ENCODE data around the gene PEAK3.

Gene PEAK3

DNA sequence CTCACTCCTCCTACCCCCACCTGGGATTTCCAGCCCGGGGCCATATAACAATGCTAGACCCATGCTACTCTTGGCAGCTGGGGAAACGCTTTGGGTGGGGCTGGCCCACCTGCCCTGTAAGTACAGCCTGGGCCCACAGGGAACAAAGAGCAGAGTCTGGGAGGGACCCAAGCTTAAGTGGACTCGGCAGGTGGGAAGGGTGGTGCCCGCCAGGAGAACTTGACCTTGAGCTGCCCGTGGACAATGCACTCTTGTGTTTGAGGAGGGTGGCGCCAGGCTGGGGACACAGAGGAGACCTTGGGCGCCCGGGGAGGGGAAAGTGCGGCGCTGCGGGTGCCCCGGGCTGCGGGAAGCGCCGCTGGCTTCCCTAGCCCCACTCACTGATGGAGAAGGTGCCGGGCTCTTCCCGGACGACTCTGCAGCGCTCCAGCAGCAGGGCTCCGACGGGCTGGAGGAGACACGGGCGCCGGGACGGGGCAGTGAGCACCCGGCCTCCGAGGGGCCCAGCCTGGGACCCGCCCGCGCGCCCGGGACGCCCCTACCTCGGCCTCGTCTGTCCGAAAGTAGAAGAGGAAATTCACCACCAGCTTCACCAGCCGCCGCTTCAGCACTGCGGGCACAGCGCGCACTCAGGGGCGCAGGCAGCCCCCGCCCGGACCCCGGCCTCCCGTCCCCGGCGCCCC is 46.5 kb downstream of the PEAK3 start:
- DNase-seq, result peak; percentile 71

DNA sequence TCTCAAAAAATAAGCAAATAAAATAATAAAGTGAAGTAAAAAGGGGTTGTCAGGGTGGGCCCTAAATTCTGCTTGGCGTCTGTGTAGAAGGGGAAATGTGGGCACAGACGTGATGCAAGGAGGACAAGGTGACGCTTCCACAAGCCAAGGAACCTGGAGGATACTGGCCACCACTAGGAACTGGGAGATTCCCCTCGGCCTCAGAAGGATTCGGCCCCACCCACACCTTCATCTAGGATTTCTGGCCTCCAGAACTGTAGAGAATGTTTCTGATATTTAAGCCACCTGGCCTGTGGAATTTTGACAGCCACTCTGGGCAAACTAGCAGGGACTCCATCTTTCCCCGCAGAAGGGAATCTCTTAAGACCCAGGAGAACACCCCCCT is 47.0 kb downstream of the PEAK3 start:
- no peak for DNase-seq

DNA sequence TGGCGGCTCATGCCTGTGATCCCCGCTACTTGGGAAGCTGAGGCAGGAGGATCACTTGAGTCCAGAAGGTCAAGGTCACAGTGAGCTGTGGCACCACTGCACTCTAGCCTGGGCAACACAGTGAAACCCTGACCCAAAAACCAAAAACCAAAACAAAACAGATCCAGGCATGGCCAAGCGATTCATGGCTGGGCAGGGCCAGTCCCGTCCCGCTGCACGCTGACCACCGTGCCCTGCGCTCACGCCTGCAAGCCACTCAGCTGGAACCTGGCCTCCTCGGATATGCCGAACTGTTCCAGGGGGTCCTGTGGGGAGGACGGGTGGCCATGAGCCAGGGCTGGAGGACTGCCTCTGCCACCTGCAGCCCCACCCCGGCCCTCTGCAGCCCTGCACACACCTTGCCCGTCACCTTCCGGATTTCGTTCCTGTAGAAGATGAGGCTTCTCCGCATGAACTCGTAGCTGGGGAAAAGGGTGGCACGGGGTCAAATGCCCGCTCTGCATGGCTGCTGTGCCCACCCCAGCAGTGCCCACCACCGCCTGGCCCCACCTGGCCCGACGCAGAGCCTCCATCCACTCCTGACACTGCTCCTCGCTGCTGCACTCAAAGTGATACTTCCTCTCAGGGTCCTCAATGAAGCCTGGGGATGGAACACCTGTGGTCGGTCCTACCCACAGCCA is 48.2 kb downstream of the PEAK3 start:
- DNase-seq, result no peak

DNA sequence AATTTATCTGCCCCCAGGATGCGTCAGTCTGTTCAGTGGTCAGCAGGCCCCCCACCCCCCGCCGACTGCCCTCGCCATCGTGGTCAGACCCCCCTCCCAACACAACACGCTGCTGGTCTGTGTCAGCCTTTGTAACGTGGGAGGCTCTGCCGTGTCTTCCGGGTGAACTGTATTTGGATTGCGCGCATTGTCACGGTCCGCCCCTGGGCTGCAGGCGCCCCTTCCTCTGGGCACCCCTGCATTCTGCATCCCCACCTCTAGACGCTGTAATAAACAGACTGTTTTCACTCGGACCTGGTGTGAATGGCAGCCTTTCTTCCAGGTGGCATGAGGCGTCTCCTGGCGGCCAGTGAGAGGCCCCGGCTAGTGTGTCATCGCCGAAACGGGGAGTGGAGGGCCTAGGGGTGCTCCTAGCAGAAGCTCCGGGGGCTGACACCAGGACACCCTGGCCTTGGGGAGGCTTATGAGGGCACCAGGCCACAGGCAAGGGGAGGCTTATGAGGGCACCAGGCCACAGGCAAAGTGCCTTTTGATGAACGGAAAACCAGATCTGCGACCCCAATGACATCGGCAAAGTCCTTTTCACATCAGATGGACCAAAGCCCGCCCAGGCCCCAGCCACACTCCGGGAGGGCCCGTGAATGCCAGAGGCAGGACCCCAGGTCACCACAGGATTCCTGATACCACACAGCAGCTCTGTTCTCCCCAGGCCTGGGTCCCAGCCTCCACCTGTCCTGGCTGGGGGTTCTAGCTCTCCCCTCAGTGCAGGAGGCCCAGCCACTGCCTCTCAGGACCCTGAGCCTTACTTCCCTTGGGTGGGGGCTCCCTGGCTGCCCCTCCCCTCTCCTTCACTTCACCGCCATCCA is 49.5 kb downstream of the PEAK3 start:
- no peak for DNase-seq

DNA sequence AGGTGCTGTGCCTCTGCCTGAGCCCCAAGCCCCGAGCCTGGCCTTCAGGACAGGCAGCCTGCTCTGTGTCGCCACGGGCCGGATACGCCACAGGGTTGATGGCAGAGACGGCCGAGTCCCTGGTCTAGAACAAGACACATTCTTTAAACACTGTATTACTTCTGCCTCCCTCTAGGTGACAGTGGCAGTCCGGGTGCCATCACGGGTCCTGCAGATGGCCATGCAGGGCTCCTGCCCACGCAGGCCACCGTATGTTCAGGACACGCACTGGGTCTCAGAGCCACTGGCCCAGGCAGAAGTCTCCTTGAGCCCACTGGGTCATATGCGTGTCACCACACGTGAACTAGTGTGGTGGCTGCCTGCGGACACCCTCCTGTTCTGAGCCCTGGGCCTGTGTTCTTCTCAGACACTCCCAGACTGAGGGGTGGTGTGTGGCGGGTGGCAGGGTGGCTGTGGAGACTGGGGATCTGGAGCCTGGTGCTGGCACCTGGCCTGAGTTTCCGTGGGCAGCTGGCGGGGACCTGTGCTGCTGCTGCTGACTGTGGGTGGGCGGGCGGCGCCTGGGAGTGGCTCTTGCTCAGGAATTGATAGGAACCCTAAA is 50.3 kb downstream of the PEAK3 start:
- peak; percentile 70 for DNase-seq

DNA sequence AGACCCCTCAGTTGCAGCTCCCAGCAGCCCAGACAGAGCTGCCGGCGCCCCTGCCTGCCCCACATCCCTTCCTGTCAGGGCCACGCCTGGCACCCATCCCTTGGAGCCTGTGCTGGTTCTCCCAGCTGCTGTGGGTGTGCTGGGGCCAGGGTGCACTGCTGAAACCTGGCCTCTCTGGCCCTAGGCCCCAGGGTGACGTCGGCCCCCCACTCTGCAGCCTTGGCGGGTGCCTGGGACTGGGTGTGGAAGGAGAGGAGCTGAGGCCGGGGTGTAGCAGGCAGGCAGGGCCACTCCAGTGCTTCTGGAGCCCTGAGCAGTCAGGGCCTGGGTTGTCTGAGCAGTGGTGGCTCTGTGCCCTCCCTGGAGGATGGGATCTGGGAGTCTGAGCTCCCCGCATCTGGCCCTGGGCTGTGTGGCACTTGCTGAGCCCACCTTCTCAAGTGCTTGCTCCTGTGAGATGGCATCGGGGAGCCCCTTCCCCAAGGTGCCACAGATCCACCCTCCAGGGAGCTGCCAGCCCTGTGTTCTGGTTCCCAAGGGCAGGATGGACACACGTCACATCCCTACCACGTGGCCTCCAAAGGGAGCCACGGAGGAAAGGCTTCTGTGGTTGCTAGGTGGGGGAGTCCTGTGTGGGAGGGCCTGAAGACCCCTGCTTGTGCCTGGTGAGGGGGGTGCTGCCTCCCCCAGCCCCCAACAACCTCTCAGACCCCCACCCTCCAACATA is 51.0 kb downstream of the PEAK3 start:
- DNase-seq, result no peak

DNA sequence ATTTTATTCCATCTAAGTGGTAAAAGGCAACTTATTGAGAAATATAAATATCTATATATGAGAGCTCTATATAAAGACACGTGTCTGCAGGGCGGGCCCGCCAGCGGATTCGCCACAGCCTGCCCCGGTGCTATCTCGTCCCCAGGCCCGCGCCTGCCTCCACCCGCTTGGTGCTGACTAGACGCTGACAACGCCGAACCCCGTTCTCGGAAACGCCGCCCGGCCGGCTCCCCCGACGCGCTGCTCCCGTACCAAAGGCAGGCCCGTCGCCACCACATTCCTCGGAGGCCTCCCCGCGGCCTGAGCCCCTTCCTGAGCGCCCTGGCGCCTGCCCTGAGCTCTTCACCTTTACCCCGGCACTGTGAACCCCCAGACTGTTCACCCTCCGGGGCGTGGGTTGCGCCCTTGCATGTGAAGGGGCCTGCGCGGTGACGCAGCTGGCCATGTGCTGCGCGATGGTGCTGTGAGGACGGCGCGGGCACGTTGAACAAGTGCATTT is 51.9 kb downstream of the PEAK3 start:
- DNase-seq, result no peak

DNA sequence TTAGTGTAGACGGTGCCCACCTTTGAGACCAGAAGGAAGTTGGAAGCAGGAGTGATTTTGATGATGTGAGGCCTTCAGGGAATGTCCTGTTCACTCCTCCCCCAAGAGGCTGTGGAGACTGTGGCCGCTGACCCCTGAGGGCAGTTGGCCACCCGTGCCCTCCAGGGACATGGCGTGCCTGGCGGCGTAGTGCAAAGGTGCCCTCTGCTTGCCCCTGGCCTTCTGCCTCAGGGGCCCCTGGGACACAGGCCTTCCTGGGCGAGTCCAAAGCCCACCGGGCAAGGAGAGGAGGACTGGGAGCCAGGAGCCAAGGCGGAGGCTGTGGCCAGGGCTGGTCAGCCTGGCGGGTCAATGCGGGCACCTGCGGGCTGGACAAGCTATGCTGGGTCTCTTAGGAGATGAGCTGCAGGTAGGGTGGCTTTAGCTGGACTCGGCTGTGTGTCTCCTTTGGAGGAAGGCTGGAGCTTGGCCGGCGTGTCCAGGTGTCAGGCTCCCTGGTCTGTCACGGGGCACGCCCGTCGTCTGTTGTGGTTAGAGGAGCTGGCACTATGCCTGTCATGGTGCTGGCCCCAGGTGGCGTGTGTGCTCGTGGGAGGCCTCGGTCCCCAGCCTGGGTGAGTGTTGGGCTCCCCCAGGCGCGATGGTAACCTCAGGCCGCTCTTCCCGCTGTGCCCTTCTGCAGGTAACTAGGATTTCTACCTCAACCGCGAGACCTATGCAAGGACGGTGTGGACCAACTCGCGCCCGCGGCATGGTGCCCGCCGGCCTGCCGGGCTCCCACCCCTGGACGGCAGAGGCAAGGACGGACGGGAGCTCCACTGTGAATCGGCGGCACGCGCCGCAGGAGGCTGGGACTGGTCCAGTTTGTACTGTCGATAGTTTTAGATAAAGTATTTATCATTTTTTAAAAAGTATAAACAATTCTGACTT is 52.6 kb downstream of the PEAK3 start:
- no peak for DNase-seq

DNA sequence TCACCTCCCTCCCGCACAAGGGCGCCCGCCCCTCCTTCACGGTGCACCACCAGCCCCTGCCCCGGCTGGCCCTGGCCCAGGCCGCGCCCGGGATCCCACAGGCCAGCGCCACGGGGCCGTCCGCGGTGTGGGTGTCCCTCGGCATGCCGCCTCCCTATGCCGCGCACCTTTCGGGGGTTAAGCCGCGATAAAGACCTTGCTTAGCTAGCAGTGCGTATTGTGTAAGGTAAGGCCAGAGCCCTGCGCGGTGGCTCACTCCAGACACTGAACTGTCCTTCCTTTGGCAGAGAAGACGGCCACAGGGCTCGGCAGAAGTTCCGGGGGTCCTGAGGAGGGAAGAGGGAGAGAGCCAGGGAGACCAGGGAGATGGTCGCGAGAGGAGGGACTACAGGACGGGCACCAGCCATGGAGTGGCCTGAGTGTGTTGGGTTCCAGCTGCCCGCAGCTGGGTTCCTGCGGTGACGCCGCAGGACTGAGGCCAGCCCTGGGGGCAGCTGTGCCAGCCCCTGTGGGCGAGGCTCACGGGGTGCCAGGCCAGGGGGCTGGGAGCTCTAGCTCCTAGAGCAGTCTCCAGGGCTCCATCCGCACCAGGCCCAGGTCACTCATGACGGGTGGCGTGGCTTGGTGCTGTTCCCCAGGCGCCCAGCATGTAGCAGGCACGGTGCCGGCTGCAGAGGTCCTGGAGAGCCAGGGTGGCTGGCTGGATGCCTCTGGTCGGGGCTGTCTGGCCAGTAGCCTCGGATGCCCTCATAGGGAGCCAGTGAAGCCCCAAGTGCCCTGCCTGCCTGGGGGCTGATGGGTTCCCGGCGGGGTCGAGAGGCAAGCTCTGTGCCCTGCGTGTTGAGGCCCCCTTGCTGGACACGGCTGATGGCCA is 53.6 kb downstream of the PEAK3 start:
- no peak for DNase-seq

DNA sequence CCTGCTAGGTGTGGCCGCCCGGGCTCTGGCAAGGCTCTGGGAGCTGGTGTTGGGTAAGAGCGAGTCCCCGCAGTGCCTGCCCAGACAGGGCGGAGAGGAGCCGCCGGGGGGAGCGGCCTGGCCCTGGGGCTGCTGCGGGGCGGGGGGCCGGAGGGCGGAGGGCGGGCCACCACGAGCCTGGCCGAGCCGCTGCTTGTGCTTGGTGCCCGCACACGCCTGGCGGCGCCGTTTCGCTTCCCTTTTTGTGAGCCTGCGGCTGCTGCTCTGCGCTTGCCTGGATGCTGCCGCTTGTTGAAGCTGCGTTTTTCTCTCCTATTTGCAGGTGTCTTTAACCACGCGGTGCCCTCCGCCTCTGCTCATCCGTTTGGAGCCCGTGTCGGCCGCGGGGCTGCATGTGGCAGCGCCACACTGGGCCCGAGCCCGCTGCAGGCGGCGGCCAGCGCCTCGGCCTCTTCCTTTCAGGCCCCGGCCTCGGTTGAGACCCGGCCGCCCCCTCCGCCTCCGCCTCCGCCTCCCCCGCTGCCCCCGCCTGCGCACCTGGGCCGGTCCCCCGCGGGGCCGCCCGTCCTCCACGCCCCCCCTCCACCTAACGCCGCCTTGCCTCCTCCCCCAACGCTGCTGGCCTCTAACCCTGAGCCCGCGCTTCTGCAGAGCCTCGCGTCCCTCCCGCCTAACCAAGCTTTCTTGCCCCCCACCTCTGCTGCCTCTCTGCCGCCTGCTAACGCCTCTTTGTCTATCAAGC is 54.4 kb downstream of the PEAK3 start:
- DNase-seq, result no peak

DNA sequence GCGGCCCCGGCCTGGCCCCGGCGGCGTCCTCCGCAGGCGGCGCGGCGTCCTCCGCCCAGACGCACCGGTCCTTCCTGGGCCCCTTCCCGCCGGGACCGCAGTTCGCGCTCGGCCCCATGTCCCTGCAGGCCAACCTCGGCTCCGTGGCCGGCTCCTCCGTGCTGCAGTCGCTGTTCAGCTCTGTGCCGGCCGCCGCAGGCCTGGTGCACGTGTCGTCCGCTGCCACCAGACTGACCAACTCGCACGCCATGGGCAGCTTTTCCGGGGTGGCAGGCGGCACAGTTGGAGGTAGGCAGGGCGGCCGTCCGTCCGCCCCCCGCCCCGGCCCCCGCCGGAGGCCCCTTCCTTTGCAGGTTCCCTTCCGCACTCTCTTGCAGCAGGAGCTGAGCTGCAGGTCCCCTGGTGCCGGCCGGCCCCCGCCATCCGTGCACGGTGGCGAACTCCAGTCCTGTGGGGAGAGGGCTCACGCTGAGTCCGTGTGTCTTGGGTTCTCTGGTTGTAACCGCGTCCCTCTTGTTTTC is 55.1 kb downstream of the PEAK3 start:
- DNase-seq, result no peak

DNA sequence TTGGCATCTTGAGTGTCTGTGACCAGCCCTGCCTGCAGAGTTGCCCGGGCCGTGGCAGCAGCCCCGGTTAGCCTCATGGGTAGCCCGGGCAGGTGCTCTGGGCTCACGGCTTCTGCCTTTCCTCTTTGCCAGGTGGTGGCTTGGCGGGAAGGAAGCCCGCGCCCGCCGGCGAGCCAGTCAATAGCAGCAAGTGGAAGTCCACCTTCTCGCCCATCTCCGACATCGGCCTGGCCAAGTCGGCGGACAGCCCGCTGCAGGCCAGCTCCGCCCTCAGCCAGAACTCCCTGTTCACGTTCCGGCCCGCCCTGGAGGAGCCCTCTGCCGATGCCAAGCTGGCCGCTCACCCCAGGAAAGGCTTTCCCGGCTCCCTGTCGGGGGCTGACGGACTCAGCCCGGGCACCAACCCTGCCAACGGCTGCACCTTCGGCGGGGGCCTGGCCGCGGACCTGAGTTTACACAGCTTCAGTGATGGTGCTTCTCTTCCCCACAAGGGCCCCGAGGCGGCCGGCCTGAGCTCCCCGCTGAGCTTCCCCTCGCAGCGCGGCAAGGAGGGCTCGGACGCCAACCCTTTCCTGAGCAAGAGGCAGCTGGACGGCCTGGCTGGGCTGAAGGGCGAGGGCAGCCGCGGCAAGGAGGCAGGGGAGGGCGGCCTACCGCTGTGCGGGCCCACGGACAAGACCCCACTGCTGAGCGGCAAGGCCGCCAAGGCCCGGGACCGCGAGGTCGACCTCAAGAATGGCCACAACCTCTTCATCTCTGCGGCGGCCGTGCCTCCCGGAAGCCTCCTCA is 55.7 kb downstream of the PEAK3 start:
- DNase-seq, result no peak

DNA sequence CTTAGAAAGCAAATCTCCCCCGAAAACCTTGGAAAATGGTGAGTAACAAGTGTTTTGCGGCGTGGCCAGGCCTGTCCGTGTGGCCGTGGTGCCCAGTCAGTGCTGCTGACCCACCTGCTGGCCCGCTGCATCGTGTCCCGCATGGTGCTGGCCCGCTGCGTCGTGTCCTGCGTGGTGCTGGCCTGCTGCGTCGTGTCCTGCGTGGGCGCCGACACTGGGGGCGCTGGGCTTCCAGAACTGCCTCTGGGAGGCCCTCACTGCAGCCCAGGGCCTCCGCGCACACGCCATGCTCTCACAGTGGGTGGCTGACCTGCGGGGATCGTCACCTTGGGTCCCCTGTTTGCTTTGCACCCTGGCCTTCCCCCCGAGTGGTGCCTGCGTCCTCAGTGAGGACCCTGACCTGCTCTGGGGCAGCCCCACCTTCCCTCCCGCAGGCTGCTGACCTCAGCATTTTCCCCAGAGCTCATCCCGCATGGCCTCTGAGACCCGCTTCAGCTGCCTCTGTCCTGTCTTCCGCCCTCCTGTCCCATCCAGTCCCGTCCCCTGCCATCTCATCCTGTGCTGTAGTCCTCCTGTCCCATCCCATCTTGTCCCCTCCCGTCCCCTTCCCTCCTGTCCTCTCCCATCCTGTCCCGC is 56.4 kb downstream of the PEAK3 start:
- DNase-seq, result no peak

DNA sequence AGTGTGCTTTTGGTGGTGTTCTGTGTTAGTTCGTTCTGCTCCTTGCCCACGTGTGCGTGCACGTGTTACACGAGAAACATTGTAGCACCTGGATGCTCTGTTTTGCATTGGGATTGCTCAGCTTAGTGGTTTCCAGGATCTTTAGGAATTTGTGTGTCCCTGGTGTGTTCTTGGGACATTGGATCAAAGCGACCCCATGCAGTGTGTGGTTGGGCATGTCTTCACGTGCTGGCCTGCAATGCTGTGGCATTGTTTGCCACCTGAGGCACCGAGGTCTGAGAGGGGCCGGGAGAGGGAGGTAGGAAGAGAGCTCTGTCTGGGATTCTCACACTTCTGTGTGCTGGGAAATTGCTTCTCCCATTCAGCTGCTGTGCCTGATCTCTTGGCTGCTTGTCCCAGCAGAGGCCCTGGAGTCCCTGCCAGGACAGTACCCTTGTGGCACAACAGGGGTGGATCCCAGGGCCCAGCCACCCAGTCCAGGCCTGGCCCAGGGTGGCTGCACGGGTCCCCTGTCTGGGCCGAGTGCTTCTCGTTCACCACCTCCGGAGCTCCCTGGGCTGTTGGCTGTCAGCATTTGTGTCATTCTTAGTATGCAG is 57.1 kb downstream of the PEAK3 start:
- no peak for DNase-seq

All from activated CD8-positive, alpha-beta memory T cell treated with anti-CD3 and anti-CD28 coated beads for 24 hours (primary cell).